Right hindlimb (tissue), 1 donor: Measurements from ENCODE around the gene ZNF304.

ENCODE experiments used
- DNase-seq: peaks from one replicate; pipeline ENCODE4 v3.0.0-alpha.2; 2018

ZNF304 gene

GRCh38 chr19:57350877-57351805 is at the start of gene ZNF304:
Gene ZNF304 (plus strand): TSS chr19:57351271. CDS start chr19:57351665, 394 bp downstream.
- peak; percentile 98 for DNase-seq

DNA sequence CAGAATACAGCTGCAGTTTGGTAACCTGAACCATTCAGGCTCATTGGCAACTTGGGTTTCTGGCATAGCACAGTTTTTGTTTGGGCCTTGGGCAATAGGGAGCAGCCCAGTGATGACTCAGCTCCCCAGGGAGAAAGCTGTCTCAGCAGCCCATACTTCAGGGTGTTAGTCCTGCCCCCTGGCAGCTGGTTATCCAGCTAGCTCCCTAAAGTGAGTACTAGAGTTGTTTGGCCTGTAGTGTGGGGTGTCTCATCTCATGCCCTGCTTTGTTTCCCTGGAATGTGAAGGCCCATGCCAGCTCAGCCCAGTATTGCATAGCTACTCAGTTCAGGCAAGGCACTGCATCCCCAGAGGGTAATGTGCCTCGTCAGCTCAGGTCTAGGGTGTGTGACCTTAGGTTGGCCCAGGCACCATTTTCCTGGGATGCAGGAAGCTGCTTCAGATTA is 49.0 kb upstream of the ZNF304 start:
- no peak for DNase-seq

GRCh38 chr19:57302727-57303401 is 48.2 kb upstream of the ZNF304 start:
- no peak for DNase-seq

DNA sequence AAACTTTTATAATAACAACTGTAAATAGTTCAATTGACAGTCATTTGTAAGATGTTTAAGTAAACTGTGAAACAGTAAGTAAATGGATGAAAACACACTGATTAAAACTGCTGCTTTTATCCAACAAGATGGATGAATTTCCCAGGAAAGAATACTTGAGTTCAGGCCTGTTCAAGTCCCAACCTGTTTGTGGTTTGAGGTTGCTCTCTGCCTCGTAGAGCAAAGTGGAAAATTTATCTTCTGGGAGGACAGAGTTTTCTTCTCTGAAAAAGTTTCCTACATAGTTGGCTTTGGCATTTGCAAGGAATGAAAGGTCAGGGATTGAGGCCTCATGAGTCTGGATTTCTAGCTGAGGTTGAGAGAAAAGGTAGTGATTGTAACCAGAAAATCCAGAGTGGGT is 46.0 kb upstream of the ZNF304 start:
- no peak for DNase-seq

GRCh38 chr19:57308514-57308913 is 42.6 kb upstream of the ZNF304 start:
- DNase-seq: no peak

DNA sequence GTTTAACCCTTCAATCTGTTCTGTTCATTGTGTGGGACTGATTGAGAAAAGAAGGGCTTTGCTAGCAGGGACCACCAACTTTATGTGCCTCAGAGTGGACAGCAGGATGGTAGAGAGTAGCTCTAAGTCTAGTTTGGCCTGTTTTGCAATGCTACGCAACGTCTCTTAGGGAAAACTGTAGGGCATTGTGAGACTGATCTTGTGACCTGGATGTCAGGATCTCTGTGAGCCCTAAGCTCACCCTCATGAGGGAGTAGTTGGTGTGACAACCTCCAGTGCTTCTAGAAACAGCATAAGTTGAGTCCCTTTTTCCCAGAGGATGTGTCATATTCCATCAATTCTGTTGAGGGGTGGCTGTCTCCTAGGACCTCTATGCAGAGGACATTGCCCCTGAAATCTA is 40.3 kb upstream of the ZNF304 start:
- no peak for DNase-seq

- no peak for DNase-seq
Measured at GRCh38 chr19:57314146-57314545, 36.9 kb upstream of the ZNF304 start.

GRCh38 chr19:57317503-57317902 is 33.6 kb upstream of the ZNF304 start:
- DNase-seq: no peak

DNA sequence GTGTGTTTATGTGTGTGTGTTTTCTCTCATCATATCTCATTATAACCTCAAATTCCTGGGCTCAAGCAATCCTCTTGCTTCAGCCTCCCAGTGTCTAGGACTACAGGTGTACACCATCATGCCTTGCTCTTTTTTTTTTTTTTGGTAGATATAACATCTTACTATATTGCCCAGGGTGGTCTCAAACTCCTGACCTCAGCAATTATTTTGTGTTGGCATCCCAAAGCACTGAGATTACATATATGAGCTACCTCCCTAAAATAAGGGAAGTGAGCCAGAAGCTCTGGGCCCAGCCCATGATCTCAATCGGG is 31.2 kb upstream of the ZNF304 start:
- DNase-seq: no peak

DNA sequence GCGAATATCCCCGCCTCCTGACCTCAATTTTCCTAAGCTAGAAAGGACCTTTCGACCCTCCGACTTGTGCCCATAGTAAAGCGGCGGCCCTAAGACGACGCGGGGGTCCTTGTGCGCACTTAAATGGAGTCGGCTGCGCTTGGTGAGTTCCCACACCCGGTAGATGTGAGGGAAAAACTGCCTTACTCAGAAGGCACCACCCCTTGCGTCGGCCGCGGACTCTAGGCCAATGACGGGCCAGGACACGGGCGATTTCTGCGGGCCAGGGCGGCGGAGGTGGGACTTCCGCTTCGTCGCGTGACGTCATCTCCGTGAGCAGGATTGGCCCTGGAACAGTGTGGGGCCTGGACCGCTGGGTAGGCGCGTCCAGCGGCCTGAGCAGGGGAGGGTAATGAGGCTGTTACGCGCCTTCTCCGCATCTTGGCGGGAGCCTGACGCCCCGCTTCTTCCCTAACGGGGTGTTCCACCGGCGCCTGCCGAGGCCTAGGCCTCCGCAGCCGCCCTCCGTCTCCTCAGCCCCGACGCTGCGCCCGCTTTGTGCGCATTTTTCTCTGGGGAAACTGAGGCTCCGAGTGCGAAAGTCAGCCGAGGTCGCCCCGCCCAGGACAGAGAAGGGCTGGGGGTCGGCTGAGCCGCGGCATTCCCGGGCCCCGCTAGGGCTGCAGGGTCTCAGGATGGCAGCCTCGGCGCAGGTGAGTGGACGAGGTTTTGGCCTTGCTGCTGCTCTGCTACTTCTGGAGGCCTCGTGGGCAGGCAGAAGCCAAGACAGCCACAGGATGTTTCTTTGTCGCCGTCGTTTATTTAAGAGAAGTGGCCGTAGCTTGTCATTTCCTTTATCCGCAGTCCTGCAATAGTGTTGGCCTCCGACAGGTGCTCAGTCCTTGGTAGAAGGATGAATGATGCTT is 30.6 kb upstream of the ZNF304 start, which contains the start of gene ZNF543:
Gene ZNF543 (plus strand): TSS at position 293 of the 905 bp plus-strand sequence. CDS start 382 bp downstream, at position 675.
- peak; percentile 98 for DNase-seq

- no peak for DNase-seq
Measured at GRCh38 chr19:57321116-57321515, 30.0 kb upstream of the ZNF304 start.

DNA sequence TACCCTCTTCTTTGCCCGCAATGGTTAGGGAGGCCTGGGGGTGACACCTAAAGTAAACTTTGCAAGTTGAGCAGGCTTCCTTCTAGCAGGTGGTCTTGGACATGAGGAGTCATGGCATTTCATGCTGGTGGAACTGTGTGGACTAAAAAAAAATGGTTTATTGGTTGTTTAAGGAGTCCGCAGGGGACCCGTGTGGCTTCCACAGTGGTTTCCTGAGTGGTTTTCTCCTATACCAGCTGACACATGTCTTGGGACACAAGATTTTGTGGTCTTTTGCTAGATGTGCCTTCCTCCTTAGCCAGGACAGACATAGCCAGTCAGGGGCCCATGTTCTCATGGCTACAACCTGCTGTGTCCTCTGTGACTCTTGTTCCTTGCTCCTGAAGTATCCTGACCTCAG is 29.3 kb upstream of the ZNF304 start:
- DNase-seq: no peak

DNA sequence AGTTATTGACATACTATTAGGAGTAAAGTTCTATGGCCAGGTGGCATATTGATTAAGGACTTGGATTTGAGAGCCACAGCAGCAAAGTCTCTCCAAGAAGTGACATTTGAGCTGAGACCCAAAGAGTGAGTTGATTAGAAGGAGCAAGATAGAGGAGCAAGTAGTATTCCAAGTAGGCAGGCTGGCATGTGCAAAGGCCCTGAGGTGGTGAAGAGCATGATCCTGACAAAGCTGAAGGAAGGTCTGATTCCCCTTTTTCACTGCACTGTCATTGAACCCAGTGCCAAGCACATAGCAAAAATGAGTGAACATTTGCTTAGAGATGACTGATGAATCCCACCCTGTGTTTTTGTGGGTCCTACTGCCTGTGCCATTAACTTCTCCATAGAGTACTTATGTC is 26.1 kb upstream of the ZNF304 start:
- no peak for DNase-seq

- no peak for DNase-seq
Measured at GRCh38 chr19:57327993-57328392, 23.1 kb upstream of the ZNF304 start.

DNA sequence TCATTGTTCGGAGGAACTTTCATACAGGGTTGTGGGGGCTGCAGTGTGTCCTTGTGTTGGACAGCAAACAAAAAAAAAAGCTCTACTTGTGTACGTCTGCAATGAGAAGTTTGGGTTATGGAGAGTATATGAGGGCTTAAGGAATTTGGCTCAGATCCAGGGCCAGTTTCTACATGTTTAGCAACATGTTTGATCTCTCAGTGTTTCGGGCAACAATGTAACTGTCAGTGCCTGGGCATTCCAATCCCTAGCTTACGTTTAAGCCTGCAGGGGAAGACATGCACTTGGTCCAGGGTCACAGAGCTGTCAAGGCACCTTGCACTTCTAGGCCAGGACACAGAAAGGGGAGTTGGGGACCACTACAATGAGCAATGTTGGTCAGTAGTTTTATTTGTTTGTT is 16.9 kb upstream of the ZNF304 start:
- no peak for DNase-seq

DNA sequence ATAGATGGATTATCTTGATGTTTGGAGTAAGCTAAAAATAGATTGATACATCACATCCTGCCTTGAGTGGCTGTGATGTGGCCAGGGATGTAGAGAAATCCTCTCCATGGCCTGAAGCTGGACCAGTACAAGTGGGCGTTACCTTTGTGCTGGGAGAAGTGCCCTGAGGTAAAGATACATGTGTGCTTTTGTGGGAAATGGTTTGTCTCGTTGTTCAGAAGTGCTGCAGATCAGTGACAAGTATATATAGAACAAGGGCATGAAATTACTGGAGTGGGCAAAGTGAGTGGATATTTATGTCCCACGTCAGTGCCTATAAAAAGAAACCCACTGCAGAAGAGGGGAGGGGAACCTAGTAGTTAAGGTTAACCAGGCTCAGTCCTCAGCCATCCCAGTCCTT is 12.2 kb upstream of the ZNF304 start:
- peak; percentile 25 for DNase-seq

- no peak for DNase-seq
Measured at GRCh38 chr19:57342582-57342981, 8.5 kb upstream of the ZNF304 start.

GRCh38 chr19:57348136-57348535 is 2.9 kb upstream of the ZNF304 start:
- no peak for DNase-seq

DNA sequence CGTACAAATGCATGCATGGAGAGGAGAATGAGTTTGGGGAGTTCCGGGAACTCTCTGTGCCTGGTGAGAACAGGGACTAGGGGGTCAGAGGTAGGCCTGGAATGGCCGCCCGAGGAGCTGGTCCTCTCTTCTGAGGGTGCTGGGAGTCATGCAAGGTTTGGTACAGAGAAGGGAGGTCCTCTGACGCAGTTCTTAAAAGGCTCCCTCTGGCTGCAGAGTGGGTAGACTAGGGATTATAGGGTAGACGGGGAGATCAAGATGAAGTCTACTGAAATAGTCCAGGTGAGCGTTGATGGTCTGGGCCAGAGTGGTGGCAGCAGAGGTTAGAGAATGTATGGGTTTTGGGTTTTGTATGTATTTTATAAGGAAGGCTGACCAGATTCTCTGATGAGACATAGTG is 796 bp downstream of the ZNF304 start:
- DNase-seq: no peak

DNA sequence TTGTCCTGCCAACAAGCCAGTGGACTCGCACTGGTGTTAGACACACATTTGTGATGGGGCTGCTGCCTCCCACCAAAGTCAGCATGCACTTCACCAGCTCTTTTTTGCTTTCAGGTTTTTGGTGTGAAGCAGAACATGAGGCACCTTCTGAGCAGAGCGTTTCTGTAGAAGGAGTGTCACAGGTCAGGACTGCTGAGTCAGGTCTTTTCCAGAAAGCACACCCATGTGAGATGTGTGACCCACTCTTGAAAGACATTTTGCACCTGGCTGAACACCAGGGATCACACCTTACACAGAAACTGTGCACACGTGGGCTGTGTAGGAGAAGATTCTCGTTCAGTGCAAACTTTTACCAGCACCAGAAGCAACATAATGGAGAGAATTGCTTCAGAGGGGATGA is 4.8 kb downstream of the ZNF304 start:
- DNase-seq: no peak

DNA sequence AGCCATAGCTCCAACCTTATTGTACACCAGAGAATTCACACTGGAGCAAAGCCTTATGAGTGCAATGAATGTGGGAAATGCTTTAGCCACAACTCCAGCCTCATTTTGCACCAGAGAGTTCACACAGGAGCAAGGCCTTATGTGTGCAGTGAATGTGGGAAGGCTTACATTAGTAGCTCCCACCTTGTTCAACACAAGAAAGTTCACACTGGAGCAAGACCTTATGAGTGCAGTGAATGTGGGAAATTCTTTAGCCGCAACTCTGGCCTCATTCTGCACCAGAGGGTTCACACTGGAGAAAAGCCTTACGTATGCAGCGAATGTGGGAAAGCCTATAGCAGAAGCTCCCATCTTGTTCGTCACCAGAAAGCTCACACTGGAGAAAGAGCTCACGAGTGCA is 6.3 kb downstream of the ZNF304 start:
- DNase-seq: no peak

- no peak for DNase-seq
Measured at GRCh38 chr19:57359300-57359699, 8.2 kb downstream of the ZNF304 start.

GRCh38 chr19:57362419-57362818 is 11.3 kb downstream of the ZNF304 start:
- no peak for DNase-seq
